ENCODE results near the gene CABLES2.
"Not testable (repeated sequence)": the region's sequence is repeated elsewhere in the genome, so short reads cannot be mapped to it uniquely, and the experiment has no call there.

CABLES2 gene

DNA sequence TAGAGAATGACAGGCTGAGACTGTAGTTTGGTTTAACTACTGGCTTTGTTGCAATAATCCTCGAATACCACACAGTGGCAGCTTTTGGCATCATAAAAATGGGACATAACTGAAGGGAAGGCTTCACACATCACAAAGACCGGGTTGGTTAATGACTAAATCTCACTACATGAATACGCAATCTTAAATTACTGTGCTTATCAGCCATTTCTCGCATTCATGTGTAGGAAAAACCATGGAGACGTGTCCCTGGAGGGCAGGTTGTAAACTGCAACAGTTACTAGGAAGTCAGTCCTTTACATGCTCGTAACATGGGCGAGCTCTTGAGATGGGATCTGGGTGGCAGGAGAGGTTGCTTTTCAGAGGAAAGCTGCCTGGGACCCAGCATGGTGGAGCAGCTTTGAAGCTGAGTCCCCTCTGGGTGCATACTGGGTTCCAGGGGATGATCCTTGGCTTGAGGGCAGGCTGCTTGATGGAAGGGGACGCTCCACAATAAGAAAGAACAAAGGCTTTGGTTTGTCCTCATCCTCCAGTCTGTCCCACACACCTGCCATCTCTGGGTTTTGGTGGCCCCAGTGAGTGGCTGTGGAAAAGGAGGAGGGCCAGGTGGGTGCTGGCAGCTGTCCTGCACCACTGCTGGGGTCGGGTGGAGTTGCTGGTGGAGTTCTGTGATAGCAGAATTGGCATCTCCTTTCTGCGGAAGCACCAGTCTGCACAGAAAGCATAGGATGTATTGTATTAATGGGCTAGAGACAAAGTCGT is 18.1 kb downstream of the CABLES2 start:
- DNase-seq, result no peak

DNA sequence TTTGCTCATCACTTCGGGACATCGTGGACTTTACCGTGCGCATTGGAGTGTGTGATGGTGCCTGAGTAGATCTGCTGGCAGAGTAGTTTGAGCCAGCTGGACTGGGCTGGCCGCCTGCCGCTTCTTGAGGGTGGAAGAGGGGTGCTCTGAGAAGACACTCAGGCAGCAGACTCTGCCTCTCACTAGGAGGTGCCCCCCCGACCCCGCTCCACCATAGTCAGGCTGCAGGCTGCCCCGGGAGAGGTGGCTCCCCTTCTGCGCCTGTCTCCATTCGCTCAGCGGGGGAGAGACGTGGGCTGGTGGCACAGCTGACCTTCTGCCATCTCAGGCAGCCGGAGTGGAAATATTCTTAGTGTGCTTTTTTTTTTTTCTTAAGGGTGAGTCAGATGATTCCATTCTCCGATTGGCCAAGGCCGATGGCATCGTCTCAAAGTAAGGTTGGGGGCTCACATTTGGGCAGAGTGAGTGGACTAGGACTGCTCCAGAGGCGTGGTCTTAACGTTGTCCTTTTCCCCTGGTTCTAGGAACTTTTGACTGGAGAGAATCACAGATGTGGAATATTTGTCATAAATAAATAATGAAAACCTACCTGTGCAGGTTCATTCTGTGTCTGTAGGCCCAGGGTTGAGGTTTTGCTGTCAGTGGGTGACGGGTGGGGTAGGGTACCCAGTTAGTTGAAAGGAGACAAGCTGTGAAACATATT is 19.0 kb downstream of the CABLES2 start:
- no peak for DNase-seq

DNA sequence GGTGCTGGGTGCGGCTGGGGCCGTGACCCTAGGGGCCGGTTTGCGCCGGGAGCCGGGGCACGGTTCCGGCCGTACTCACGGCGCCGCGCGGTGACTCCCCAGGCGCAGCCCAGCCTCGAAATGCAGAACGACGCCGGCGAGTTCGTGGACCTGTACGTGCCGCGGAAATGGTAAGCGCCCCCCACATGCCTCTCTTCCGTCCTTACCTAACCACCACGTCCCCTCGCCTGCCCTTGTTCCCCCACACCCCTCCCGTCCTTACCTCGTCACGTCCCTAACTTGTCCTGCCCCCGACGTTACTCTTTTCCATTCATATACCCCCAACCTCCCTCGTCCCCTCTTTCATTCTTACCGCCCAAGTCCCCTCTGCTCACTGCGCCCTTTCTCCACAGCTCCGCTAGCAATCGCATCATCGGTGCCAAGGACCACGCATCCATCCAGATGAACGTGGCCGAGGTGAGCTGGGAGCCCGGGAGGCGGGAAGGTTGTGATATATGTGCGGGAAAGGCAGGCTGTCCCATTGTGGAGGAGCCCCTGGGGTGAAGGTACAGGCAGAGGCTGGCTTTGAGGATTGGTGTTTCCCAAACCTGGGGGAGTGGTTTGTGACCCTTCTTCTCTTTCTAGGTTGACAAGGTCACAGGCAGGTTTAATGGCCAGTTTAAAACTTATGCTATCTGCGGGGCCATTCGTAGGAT is 19.7 kb downstream of the CABLES2 start:
- DNase-seq, result no peak

DNA sequence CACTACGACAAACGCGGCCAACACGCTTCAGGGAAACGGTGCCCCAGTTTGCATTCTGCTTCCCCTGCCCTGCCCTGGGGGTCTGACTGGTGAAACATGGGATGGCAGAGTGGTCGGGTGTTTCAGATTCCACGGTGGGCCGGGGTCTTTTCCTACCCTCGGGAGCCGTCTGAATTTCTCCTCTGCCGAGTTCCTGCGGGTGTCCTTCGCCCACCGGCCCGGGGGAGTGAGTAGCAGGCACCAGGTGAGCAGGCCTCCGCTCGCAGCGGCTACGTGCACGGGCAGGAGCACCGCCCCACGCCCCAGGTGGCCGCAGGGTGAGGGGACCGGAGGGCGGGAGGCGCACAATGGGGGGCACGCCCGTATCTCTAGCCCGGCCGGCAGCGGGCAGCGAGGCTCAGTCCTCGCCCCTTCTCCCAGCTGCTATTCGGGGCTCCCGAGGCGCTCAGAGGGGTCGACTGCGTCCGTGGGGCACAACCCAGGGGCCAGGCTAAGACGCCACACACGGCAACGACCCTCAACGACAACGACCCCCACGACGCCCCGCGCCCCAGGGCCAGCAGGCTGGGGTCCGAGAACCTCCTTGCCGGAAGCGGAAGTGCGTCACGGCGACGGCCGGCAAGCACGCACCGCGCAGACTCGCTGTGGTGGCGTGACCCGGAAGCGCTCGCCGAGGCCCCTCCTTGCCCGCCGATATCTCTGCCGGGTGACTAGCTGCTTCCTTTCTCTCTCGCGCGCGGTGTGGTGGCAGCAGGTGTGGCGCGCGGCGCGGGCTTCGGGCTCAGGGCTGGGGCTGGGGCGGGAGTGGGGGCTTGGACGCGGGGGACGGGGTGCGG is 20.5 kb downstream of the CABLES2 start, which contains the start of gene RPS21:
TSS of gene RPS21 (plus strand) at position 721 of the 836 bp plus-strand sequence. CDS start 236 bp downstream, outside the sequence.
- DNase-seq, result peak; percentile 88 to 89

DNA sequence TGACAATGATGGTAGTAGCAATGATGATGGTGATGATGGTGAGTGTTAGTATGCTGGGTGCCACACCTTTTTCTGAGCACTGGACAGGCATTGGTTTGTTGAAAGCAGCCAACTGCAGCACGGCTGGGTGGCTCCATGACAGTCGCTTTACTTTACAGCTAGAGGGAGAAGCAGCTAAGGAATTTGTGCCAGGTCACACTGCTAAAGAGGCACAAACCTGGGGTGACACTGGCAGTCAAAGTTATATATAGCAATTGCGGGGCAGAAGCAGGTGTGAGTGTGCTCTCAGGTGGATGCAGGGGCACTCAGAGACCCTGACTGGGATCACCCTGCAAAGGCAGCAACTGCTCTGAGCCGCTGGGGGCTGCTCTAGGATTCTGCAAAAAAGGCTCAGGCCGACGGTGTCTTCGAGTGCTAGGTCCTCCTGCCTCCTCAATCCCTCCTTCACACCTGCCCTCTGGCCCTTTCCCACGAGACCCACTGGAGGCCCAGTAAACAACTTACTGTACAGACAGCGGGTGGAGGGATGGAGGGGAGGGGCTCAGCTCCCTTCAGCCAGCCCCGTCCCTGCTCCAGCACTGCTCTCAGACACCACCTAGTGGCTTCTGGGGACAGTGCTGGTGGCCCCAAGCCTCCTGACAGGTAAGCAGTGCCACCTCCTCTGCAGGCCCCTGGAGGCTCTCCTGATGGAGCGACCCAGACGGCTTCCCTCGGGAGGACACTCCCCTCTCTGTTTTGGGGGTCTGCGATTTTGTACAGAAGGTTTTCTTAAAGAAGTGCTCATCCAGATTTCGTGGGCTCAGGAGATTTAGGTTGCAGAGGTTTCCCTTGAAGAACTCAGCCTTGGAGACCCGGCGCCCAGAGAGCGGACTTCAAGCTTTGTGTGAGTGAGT is 24.5 kb downstream of the CABLES2 start:
- peak; percentile 70 to 75 for DNase-seq

DNA sequence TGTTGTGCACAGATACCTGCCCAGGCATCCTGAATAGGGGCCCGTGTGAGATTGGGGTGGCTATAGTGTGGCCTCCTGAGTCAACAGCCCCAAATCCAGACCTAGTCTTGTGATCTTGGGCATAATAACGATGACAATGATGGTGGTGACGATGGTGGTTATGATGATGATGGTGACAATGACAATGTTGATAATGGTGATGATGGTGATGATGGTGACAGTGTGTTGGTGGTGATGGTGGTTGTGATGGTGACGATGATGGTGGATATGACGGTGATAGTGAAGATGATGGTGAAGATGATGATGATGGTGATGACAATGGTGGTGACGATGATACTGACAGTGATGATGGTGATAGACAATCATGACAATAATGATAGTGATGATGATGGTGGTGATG is 25.2 kb downstream of the CABLES2 start:
- DNase-seq, result no peak

DNA sequence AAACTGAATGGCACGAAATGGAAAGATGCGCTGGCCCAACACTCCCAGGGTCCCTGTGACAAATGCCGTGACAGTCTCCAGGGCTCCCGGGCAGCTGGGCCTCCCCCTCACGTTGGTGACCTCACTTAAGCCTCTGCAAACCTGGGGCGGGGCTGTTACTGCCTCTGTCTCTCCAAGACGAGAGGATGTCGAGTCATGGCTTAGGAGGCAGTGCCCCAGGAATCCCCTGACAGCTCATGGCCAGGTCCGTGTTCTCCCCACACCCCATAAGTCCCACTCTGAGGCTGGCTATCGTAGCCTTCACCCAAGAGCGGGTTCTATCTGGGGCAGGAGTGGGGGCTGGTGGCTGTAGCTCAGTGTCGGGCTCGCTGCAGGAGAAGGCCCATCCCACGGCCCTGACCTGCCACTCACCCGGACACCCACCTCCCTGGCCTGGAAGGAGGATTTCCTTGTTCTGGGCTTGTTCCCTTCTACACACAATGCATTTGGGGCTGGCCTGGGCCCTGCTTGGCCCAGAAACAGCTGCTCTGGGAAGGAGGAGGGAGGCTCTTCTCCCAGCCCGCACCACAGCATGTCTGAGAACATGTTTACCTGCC is 25.8 kb downstream of the CABLES2 start:
- no peak for DNase-seq

DNA sequence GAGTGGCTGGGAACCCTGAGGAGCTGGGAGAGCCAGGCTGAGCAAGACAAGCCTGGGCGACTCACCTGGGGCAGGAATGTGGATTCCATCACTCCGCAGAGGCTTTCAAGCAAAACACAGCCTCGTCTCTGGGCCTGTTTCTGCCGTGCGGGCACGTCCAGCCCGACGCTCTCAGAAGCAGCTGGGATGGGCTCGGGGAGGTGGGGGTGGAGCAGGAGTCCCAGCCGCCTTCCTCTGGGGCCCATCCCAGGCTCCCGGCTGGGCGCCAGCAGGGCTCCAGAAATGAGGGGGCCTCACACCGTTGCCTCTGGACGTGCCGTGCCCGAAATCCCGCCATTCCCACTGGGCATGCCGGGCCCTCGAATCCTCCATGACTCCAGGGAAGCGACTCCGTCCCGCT is 28.9 kb downstream of the CABLES2 start:
- no peak for DNase-seq

DNA sequence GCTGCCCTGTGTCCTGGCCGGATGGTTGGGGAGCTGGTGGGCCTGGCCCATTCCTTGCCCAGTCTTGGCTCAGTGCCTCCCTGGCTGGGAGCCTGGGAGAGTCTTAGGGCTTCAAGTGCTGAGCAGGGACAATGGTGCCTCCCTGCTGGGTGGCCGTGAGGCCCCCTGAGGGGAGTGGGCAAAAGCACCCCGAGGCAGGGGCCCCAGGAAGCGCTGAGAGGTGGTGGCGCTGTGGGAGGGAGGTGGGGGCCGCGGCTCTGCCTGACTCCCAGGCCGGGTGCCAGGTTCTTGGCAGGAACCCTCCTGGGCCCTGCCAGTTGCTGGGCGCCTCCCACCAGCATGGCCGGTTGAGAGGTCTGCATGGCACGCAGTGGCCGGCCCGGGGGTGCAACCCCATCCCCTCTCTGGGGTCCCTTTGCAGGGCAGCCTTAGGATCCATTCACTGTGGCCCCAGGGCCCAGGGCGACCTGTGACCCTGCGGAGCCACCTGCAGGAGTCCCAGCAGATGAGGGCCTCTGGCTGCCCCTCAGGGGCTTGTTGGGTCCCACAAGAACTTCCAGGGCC is 29.4 kb downstream of the CABLES2 start:
- DNase-seq, result no peak

DNA sequence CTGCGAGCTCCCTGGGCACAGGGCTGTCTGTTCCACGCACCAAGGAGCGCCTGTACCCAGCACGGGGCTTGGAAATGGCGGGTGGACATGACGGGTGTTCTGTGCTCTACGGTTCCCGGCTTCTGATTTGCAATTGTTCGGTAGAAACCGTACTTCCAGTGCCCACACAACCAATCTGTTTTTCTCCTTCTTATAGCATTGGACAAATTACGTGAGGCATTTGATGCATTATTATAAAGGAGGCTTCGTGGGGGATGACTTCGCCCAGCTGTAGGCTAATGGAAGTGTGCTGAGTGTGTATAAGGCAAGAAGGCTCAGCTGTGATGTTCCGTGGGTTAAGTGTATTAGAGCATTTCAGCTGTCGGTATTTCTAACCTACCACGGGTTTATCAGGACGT is 30.0 kb downstream of the CABLES2 start:
- no peak for DNase-seq

DNA sequence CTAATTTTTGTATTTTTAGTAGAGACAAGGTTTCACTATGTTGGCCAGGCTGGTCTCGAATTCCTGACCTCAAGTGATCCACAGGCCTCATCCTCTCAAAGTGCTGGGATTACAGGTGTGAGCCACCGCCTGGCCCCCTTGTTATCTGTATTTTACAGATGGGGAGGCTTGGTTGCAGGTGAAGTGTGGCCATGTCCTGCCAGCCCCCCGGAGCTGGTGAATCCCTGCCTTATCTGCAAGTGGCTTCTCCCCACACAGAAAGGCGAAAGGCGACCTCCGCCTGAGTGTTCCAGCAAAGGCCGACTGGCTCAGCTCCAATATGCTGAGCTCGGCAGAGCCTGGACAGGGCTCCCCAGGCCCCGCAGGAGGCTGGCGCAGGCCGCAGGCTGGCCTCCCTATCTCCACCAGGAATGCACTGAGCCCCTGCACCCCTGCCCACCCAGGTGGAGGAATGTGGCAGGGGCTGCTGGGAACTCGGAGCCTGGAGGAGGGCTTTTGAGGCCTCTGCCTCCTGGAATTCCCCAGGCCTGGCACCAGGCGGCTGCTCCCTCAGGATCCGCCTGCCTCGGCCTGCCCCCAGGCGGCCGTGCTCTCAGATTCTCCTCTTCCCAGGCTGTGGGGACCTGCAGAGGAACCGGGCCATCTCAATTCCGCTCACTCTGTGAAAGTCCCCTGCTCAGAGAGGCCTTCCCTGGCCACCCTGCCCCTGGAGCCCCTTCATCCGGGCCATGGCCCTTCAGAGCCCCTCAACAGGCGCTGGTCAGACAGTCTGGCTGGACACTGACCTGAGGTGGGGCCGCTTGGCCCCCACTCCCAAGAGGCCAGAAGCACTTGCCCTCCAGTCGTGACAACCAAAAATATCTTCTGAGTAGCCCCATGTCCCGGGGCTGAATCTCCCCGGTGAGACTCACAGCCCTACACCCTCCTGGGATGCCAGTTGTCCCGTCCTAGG is 30.7 kb downstream of the CABLES2 start:
- DNase-seq, result no peak

DNA sequence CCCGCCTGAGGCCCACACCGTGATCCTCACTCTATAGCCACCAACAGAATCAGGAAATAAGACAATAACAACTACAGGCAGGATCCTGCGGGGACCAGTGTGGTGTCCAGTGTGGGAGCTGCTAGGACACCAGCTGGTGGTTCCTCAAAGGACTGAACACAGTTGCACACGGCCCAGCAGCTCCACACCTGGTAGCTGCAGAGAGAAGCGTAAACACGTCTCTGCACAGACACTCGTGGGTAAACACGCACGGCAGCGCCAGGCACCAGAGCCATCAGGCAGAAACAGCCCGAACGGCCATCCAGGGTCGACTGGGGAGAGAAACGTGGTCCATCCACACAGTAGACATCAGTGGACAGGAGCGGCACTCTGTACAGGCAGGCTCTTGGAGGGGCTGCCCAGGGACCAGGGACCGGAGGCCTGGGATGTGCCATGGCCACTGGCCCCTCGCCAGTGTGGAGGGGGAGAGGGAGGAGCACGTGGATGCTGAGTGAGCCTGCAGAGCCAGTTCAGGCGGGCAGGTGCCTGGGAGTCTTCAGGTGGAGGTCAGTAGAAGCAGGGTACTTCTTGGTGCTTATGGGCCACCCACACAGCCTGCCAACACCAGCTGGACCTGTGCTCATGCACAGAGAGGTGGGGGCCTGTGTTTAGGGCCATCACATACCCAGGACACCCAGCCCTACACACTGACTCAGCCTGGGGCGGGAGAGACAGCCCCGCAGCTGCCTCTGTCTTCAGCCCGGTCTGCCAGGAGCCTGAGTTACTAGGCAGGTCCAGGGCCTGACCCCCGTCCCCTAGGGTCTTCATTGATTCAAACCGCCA is 32.5 kb downstream of the CABLES2 start:
- no peak for DNase-seq

DNA sequence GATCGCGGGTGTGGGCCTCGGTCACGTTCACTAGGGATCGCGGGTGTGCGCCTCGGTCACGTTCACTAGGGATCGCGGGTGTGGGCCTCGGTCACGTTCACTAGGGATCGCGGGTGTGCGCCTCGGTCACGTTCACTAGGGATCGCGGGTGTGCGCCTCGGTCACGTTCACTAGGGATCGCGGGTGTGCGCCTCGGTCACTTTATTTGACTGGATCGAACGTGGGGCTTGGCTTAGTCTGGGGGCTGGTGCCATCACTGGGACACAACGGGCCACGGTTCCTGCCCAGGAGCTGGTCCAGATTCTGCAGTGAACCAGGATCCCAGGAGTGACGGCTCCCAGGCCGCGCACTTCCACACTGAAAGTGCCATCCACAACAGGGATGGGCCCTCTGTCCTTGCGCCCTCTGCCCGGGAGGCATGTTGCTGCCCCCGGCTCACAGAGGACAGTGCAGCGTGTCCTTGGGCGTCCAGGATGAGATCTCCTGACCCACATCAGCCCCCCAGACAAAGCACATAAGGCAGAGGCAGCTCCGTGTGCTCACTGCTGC is 33.4 kb downstream of the CABLES2 start:
- DNase-seq, result not testable (repeated sequence)

DNA sequence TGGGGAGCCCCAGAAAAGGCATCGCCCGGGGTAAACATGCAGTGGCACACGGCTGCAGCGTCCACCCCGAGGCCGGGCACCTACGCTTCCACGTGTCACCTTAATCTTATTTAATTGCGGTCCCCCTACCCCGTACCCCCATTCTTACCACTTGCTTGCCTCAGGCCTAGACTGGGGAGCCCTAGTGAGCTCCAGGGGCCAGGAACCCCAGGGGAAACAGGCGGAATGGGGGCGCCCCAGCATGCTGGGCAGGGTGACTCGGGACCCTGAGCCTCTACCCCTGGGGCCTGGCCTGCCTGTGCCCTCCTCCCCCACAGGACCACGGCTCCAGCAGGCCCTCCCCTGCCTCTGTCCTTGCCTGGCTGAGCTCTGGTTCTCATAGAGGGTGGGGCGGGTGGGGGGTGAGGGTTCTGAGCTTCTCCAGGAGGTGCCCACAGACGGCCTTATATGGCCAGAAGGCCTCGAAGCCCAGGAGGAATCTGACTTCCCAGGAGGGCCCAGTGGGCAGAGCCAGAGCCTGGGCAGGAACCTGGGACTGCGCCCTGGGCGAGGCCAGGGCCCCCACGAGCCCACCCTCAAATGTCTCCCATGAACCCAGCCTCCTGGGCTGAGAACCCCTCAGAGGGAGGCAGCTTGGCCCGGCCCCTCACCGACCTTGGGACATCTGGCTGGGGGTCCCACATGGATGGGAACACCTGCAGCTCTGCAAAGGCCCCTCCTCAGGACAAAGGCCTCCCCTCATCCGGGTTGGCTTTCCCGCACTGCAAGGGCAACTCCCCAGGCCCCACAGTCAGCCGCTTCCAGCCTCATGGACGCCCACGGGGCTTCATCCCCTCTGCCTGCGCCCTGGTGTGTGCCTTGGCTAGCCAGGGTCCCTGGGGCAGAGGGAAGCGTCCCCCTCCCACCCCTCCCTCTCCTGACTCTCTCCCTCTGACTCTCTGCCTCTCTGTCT is 34.8 kb downstream of the CABLES2 start:
- DNase-seq, result no peak

DNA sequence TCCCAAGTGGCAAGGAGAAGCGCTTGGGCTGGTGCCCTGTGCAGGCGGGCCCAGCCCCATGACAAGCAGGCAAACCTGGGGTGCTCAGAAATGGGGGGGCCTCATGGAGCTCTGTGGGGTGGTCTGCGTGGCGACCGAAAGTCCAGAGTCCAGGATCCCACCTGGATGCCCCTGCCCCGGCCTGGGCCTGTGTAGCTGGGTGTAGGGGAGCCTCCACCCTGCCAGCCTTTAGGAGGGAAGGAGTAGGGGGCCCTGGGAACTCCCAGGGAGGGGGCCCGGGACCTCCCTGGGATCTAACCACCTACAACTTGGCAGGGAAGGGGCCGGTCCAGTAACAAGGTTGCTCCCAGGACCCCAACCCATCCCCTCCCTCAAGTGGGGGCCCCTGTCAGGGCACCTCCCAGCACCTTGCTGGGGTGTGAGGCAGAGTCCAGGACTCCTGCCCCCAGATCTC is 35.5 kb downstream of the CABLES2 start:
- no peak for DNase-seq

DNA sequence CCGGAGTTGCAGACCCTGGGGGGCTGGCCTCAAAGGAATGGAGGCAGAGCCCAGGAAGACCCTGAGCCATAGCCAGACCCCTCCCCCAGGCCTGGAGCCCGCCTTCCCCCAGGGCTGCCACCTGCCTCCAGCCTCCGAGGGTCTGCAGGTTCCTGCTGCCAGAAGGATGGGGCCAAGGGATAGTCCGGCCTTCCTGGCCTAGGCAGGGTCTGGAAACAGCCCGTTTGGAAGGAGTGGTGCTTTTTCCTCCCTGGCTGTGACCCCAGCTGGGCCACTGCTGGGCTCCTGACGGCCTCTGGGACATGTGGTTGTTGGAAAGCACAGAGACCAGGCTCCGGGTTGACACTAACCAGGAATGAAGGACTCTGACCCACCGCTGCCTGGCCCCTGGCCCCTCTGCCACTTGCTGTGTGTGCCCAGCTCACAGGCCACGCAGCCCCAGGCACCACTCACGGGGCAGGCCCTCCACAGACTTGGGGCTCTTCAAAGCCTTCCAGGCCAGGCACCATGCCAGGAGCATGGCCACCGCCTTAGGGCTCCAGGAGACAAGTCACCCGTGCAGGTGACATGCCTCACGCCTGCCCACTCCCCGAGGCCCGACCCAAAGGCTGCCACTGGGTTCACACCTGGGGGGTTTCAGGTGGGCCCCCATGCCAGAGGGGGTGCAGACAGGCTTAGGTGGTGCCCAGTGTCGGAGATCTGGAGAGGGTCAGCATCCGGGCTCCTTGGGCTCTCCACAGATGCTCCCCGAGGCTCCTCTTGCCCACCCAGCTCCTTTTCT is 36.1 kb downstream of the CABLES2 start:
- no peak for DNase-seq

Data from stimulated activated CD4-positive, alpha-beta T cell treated with anti-CD3 and anti-CD28 coated beads, Interleukin-2, amount 100 ng/mL, for 48 hours (primary cell).